T47D (cell line): ENCODE measurements around the gene CATSPER3.

Source experiments
- DNase-seq, 2 experiments: peaks; one replicate each; pipeline versions ENCODE4 v3.0.0 to v3.0.0-alpha.2; 2011 to 2012; ENCODE audit warnings: low read depth in 1 of 2, low spot score in 1 of 2
- JUND ChIP-seq: IDR thresholded peaks from 2 replicates; pipeline ENCODE4 v1.6.1; 2012; ENCODE audit warnings: low read depth
- in situ Hi-C: cut with HindIII; loops from 2 replicates; pipeline ENCODE4 v1.10.0; 2016; ENCODE audit warnings: low sequenced_read_pairs, low pct_unique_long_range_greater_than_20kb

Gene CATSPER3

GRCh38 chr5:135008556-135008955 lies 40.8 kb downstream of the CATSPER3 start:
- in situ Hi-C loops, result no loop called here
- no peak for TF ChIP-seq JUND
- DNase-seq, result no peak

GRCh38 chr5:135008981-135009735 lies 41.5 kb downstream of the CATSPER3 start:
- in situ Hi-C loops, result no loop called here
- no peak for TF ChIP-seq JUND
- no peak for DNase-seq

GRCh38 chr5:135009736-135010501 lies 42.2 kb downstream of the CATSPER3 start:
- in situ Hi-C loops, result no loop called here
- TF ChIP-seq JUND, result no peak
- DNase-seq, result peak in 1 of 2 experiments; percentile 54

GRCh38 chr5:135010502-135011354 lies 43.0 kb downstream of the CATSPER3 start:
- no peak for TF ChIP-seq JUND
- peak in 1 of 2 experiments; percentile 76 for DNase-seq
- in situ Hi-C loops, result no loop called here

- DNase-seq, result no peak
- in situ Hi-C loops, result no loop called here
- TF ChIP-seq JUND, result no peak
Observed at GRCh38 chr5:135011355-135012032, 43.8 kb downstream of the CATSPER3 start.

GRCh38 chr5:135012033-135012588 lies 44.4 kb downstream of the CATSPER3 start:
- no peak for DNase-seq
- in situ Hi-C loops, result no loop called here
- TF ChIP-seq JUND, result no peak

- peak in 1 of 2 experiments; percentile 84 for DNase-seq
- in situ Hi-C loops, result no loop called here
- TF ChIP-seq JUND, result no peak
Observed at GRCh38 chr5:135012951-135013391, 45.3 kb downstream of the CATSPER3 start.

- no peak for TF ChIP-seq JUND
- in situ Hi-C loops, result no loop called here
- DNase-seq, result no peak
Observed at GRCh38 chr5:135013445-135013844, 45.7 kb downstream of the CATSPER3 start.

- DNase-seq, result peak; percentile 86 to 98
- in situ Hi-C loops, result no loop called here
- no peak for TF ChIP-seq JUND
Observed at GRCh38 chr5:135013947-135014570, 46.4 kb downstream of the CATSPER3 start.

- TF ChIP-seq JUND, result no peak
- in situ Hi-C loops, result no loop called here
Observed at GRCh38 chr5:135015942-135016341, 48.2 kb downstream of the CATSPER3 start.

GRCh38 chr5:135016861-135017290 lies 49.2 kb downstream of the CATSPER3 start:
- in situ Hi-C loops, result no loop called here
- TF ChIP-seq JUND, result no peak
- no peak for DNase-seq

More at GRCh38 chr5:135015942-135016341, 48.2 kb downstream of the CATSPER3 start:
- no peak for DNase-seq
